ENCODE measurements around the gene CCDC183.
"Not testable (repeated sequence)": the region's sequence is repeated elsewhere in the genome, so short reads cannot be mapped to it uniquely, and the experiment has no call there.

CCDC183 gene

GRCh38 chr9:136826188-136826541, 30.0 kb downstream of the CCDC183 start:
- DNase-seq: no peak

- DNase-seq: peak in 1 of 5 donors; percentile 2
These were observed 30.8 kb downstream of the CCDC183 start for GRCh38 chr9:136826703-136827582.

GRCh38 chr9:136827794-136828473, 31.8 kb downstream of the CCDC183 start:
- peak in 1 of 5 donors; percentile 4 for DNase-seq

- peak in 1 of 5 donors; percentile 3 for DNase-seq
These were observed 32.5 kb downstream of the CCDC183 start for GRCh38 chr9:136828474-136829140.

- DNase-seq: peak in 1 of 5 donors; percentile 1
These were observed 33.3 kb downstream of the CCDC183 start for GRCh38 chr9:136829412-136829811.

GRCh38 chr9:136829981-136830885, 34.1 kb downstream of the CCDC183 start:
- DNase-seq: peak in 1 of 5 donors; percentile 5

- peak in 1 of 5 donors; percentile 1 for DNase-seq
These were observed 35.0 kb downstream of the CCDC183 start for GRCh38 chr9:136831002-136831719.

GRCh38 chr9:136831720-136832104, 35.6 kb downstream of the CCDC183 start:
- DNase-seq: peak in 1 of 5 donors; percentile 4

- no peak for DNase-seq
These were observed 36.4 kb downstream of the CCDC183 start for GRCh38 chr9:136832581-136832980.

GRCh38 chr9:136833381-136834048, 37.4 kb downstream of the CCDC183 start:
- DNase-seq: not testable (repeated sequence)

GRCh38 chr9:136835162-136835931, 39.2 kb downstream of the CCDC183 start:
- DNase-seq: no peak

GRCh38 chr9:136835932-136836904, 40.1 kb downstream of the CCDC183 start:
- DNase-seq: peak in 1 of 5 donors; percentile 6

- peak in 1 of 5 donors; percentile 11 for DNase-seq
These were observed 41.2 kb downstream of the CCDC183 start for GRCh38 chr9:136837146-136837855.

- not testable (repeated sequence) for DNase-seq
These were observed 41.7 kb downstream of the CCDC183 start for GRCh38 chr9:136837856-136838277.

GRCh38 chr9:136838314-136839228, 42.4 kb downstream of the CCDC183 start:
- no peak for DNase-seq

- DNase-seq: no peak
These were observed 43.3 kb downstream of the CCDC183 start for GRCh38 chr9:136839229-136840139.

Measured in T-helper 1 cell (primary cell).